HG03378 (cell line): ENCODE results near the gene ADORA1.

ENCODE experiments used
- ATAC-seq: cut with Tn5 transposase; IDR thresholded peaks from one replicate; pipeline ENCODE4 v1.9.1; 2021; ENCODE audit warnings: mild to moderate bottlenecking, moderate library complexity; ENCODE audit not compliant: unreplicated experiment

The ADORA1 gene

GRCh38 chr1:203140743-203141520 lies 13.4 kb downstream of the ADORA1 start:
- ATAC-seq, result no peak

- ATAC-seq, result no peak
These were observed 14.6 kb downstream of the ADORA1 start for GRCh38 chr1:203142124-203142523.

GRCh38 chr1:203142684-203143408 lies 15.3 kb downstream of the ADORA1 start:
- no peak for ATAC-seq

GRCh38 chr1:203143641-203144040 lies 16.1 kb downstream of the ADORA1 start:
- ATAC-seq, result no peak

- no peak for ATAC-seq
These were observed 17.1 kb downstream of the ADORA1 start for GRCh38 chr1:203144661-203145060.

- ATAC-seq, result no peak
These were observed 18.0 kb downstream of the ADORA1 start for GRCh38 chr1:203145321-203146041.

GRCh38 chr1:203146042-203146369 lies 18.5 kb downstream of the ADORA1 start:
- ATAC-seq, result no peak

- no peak for ATAC-seq
These were observed 19.0 kb downstream of the ADORA1 start for GRCh38 chr1:203146537-203146936.

DNA sequence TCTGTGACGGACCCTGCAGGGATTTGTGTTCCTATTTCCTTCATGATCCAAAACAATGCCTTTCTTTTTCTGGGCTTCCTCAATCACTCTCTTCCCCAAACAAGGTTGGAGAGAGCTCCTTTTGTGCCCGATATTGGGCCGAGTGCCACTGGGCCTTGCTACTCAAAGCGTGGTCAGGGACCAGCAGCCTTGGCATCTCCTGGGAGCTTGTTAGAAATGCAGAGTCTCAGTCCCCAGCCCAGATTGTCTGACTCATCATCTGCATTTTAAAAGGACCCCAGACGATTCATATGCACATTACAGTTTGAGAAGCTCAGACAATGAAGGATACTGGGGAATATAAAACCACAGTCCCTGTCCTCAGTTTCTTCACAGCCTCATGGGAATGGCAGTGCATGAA lies 19.9 kb downstream of the ADORA1 start:
- ATAC-seq, result no peak

DNA sequence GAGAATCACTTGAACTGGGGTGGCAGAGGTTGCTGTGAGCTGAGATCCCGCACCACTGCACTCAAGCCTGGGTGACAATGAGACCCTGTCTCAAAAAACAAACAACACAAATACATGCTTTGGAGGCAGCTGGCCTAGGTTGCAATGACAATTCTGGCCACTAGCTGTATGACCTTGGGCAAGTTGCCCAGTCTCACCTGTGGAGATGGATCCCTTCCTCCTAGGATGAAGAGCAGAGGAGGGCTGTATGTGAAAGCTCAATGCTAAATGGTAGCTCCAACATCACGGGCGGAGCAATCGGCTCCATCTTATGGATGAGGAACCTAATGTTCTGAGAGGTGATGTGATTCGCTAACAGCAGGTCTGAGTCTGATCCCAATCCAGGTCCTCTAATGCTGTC lies 20.6 kb downstream of the ADORA1 start:
- ATAC-seq, result no peak

DNA sequence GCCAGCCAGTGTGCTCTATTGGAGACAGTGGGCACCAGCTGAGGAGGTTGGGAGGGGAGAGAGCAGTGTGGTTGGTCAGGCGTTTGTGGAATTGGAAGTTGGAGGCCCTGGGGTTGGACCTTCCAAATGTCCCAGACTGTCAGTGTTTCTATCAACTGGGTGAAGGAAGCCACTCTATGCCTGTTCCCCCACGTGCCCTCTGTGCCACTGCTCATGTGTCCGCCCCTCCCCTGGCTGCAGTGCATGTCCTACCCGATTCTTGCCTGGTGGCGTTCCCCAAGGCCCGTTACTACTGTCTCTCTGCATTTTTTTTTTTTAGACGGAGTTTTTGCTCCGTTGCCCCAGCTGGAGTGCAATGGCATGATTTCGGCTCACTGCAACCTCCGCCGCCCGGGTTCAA lies 21.1 kb downstream of the ADORA1 start:
- no peak for ATAC-seq

- ATAC-seq, result no peak
These were observed 21.8 kb downstream of the ADORA1 start for GRCh38 chr1:203149188-203149840.

- ATAC-seq, result no peak
These were observed 23.2 kb downstream of the ADORA1 start for GRCh38 chr1:203150511-203151297.

GRCh38 chr1:203151362-203152157 lies 24.0 kb downstream of the ADORA1 start:
- no peak for ATAC-seq

- no peak for ATAC-seq
These were observed 24.9 kb downstream of the ADORA1 start for GRCh38 chr1:203152158-203153034.

DNA sequence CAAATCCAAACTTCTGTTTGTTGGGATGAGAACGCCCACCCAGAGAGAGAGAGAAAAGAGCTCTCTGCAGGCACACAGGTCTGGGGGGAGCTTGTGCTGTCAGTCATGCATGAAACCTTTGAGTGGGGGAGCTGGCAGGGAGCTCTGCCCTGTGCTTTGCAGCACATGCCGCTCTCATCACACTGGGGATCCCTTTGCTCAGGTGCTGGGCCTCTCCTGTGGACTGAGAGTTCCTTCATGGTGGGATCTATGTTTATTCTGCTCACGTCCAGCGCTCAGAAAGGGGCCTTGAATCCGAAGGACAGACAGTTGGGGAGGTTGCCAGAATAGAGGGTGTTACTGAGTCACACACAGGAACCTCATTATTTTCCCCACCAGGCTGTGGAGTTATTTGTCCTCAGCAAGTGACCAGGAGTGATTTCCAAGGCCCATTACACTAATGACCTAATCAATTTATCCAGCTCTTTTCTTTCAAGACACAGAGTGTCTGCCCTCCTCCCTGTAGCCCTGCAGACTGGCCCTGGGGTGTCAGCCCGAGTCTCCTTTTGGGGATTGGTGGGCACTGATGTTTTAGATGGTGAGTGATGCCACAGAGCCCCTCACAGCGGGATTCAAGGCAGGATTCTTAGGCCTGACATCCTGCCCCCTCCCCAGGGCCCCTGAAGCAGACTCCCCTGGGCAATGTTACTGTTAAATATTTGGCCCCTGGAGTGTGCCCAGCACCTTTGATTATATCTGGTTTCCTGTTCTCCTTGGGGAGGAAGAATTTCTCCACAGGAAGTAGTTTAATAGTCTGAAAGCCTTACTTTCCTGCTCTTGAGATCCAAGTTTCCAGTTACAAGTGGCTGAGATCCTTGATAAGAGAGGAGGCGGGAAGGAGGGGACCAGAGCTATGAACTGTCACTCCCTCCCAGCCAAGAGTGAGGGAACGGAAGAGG lies 25.8 kb downstream of the ADORA1 start:
- ATAC-seq, result no peak

DNA sequence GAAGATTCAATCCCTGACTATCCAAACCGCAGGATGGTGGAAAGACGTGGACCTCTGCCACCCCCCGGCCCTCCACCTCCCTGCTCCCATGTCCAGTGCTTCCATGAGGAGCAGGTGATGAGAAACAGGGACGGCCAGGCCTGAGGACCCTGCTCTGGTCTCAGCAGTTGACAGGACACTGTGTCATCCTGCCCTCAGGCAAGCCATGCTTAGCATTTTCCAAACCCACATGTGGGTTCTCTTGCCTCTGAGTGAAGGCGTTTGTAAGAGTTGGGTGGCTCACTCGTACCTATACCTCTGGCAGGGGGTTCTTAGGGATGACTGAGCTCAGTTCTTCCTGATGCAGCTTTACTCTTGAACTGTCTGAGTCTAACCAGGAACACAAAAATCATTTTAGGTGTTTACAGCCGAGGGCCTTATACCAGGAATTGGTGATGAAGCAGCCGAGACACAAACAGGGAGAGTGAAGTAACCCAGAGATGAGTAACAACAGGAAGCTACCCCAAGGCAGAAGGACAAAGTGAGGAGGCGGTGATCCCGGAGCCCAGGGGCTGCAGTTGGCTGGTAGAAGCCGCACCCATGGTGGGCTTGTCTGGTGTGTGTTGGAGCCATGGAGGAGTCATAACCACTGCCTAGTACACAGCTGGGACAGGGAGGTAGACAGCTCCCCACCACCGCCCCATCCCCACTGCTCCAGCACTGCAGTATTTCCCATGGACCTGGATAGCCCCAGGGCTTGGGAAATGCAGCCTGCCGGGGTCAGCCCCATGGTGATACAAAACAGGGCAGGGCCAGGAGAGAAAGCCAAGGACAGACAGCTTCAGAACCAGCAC lies 26.7 kb downstream of the ADORA1 start:
- ATAC-seq, result no peak
